ENCODE results near the gene FAM124B.

GRCh38 chr2:224417947-224418346 is 16.0 kb upstream of the FAM124B start:
- no peak for TF ChIP-seq SPI1 (IDR thresholded peaks at IDR 0.05; ENCODE audit: low read depth, low read length)
- TF ChIP-seq POLR2A (IDR thresholded peaks at IDR 0.05; ENCODE audit: low read depth, low read length), result no peak
- TF ChIP-seq POLR2AphosphoS5 (IDR thresholded peaks at IDR 0.05; ENCODE audit: low read depth, low read length), result no peak
- no peak for TF ChIP-seq PAX5 (IDR thresholded peaks at IDR 0.05; ENCODE audit: insufficient read depth, low read length, severe bottlenecking)
- no peak for TF ChIP-seq TAF1 (IDR thresholded peaks at IDR 0.05; ENCODE audit: low read depth, low read length)
- no peak for TF ChIP-seq POU2F2 (IDR thresholded peaks at IDR 0.05; ENCODE audit: low read depth, low read length)

Data from GM12891 (cell line).